ENCODE results near the gene UNC13C.

- TF ChIP-seq TAF1 (IDR thresholded peaks at IDR 0.05; ENCODE audit: low read depth) = no peak
- TF ChIP-seq, protein P1, sequence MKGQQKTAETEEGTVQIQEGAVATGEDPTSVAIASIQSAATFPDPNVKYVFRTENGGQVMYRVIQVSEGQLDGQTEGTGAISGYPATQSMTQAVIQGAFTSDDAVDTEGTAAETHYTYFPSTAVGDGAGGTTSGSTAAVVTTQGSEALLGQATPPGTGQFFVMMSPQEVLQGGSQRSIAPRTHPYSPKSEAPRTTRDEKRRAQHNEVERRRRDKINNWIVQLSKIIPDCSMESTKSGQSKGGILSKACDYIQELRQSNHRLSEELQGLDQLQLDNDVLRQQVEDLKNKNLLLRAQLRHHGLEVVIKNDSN (IDR thresholded peaks at IDR 0.05) = no peak
- TF ChIP-seq TCF12 (IDR thresholded peaks at IDR 0.05; ENCODE audit: low read depth) = no peak
- TF ChIP-seq YY1 (IDR thresholded peaks at IDR 0.05; ENCODE audit: low read depth) = no peak
- no peak for TF ChIP-seq EP300 (IDR thresholded peaks at IDR 0.05; ENCODE audit: borderline replicate concordance)
- no peak for TF ChIP-seq TEAD4 (IDR thresholded peaks at IDR 0.05)
- no peak for TF ChIP-seq REST (IDR thresholded peaks at IDR 0.05; ENCODE audit: low read depth)
- TF ChIP-seq, protein P2, sequence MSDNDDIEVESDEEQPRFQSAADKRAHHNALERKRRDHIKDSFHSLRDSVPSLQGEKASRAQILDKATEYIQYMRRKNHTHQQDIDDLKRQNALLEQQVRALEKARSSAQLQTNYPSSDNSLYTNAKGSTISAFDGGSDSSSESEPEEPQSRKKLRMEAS (IDR thresholded peaks at IDR 0.05) = no peak
- no peak for TF ChIP-seq RAD21 (IDR thresholded peaks at IDR 0.05; ENCODE audit: low read depth)
- no peak for TF ChIP-seq CREB1 (IDR thresholded peaks at IDR 0.05; ENCODE audit: low read depth)
- TF ChIP-seq CEBPB (IDR thresholded peaks at IDR 0.05) = no peak
- no peak for TF ChIP-seq EGR1 (IDR thresholded peaks at IDR 0.05)
- no peak for TF ChIP-seq NFIC (IDR thresholded peaks at IDR 0.05)
These were observed 626.8 kb downstream of the UNC13C start for GRCh38 chr15:54605043-54605442.

Measured in Ishikawa (cell line).